Activated effector memory CD4-positive, alpha-beta T cell treated with anti-CD3 and anti-CD28 coated beads, Interleukin-2, amount 50 U/mL, for 16 hours (primary cell): ENCODE measurements around the gene KDM8.
"Not testable (repeated sequence)": the region's sequence is repeated elsewhere in the genome, so short reads cannot be mapped to it uniquely, and the experiment has no call there.

Experiments
- DNase-seq: peaks from one replicate; pipeline ENCODE4 v3.0.0-alpha.2; 2020

Gene KDM8

DNA sequence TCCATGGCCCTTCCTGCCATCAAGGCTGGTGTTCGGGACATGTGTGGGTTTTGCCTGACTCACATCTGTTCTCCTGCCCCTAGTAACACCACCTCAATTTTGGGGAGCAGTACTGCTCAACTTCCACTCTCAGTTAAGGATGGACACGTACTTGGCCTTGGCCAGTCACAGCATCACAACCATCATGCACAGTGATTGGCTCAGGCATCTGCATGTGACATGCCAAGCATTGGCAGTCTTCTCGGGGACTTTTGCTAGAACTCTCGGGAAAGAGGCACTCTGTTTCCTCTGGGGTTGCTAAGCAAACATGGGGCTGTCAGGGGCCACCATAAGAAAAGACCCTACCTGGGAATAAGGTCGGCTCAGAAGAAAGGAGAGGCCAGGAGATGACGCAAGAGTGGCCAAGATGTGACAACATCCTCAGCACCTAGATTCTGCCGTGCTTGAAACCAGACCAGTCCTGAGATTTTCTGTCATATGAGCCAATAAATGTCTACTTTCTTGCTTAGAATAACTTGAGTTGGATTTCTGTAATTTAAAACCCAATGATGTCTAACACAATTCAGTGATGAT lies 11.9 kb upstream of the KDM8 start:
- DNase-seq, result no peak

DNA sequence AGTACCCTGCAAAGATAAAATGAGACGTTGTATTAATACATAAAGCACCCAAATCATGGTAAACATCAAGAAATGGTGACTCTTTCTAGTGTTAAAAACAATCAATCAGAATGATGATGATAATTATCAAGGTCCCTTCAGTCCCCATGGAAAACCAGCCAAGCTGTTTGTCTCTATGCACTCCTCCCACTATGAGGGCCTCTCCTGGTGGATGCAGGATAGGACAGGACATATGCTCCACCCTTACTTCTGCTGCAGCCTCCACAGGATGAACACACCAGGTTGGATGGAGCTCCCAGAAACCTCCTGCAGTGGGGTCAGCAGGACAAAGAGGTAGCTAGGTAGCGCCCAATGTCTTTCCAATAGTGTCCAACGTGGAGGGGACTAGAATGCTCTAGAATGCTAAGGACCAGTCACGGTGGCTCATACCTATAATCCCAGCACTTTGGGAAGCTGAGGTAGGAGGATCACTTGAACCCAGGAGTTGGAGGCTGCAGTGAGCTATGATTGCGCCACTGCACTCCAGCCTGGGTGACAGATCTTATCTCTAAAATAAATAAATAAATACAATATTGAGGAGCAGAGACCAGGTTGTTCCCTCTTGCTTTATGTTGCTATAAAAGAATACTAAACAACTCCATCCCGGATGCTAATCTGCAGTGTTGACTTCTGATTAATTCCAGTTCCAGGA lies 9.9 kb upstream of the KDM8 start:
- no peak for DNase-seq

DNA sequence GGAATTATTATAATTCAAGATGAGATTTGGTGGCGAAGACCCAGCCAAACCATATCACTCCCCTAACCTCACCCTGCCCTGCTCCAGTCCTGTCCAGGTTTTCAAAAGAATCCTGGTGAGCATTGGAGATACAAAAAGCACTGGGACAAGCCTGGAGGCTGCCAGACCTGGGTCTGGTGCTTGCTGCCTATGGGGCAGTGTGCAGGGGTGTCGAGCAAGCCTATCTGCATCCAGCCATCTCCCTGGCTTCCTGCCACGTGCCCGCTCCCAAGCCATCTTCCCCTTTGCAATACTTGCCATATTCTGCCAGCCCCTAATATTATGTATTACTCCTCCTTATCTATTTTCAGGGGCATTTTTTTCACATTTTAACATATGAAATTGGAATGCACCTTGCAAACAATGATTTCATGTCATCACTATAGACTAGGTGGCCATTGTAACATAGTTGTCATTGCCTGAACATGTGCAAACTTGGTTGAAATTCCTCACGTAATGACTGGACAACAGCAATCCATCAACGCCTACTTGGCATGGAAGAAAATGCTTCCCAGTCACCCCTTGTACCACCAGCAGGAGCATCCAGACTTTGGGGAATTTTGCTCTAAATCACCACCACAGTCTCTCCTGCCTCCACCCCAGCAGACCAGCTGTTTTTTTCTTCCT lies 8.1 kb upstream of the KDM8 start:
- DNase-seq, result no peak

DNA sequence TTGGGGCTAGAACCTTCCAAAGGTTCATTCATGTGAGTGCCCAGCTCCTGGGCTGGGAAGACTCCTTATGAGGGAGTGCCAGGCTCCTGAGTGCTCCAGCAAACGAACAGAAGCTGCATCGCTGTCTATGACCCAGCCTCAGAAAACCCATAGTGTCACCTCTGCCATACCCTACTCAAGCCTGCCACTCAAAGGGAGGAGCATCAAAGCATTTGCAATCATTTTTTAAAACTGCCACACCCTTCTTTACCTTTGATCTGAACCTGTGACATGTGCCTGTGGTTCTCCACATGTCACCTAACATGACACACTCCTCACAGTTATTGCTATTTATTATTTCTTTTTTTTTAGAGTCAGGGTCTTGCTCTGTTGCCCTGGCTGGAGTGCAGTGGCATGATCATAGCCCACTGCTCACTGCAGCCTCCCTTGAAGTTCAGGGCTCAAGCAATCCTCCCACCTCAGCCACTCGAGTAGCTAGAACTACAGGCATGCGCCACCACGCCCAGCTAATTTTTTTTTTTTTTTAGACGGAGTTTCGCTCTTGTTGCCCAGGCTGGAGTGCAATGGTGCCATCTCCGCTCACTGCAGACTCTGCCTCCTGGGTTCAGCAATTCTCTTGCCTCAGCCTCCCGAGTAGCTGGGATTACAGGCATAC lies 7.3 kb upstream of the KDM8 start:
- peak; percentile 69 for DNase-seq

DNA sequence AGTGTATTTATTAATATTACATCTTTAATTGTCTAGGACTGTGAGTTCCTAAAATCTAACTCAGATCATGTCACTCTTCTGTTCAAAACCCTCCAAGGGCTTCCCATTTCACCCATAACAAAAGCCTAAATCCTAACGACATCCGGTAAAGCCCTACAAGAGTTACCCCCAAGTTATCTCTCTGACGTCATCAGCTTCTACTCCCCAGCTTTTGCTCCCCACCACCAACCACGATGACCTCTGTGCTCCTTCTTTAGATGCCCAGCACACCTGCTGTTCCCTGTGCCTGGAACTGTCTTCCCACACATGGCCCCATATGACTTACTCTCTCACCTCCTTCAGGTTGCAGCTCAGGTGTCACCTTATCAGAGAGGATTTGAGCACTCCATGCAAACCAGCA lies 6.3 kb upstream of the KDM8 start:
- no peak for DNase-seq

DNA sequence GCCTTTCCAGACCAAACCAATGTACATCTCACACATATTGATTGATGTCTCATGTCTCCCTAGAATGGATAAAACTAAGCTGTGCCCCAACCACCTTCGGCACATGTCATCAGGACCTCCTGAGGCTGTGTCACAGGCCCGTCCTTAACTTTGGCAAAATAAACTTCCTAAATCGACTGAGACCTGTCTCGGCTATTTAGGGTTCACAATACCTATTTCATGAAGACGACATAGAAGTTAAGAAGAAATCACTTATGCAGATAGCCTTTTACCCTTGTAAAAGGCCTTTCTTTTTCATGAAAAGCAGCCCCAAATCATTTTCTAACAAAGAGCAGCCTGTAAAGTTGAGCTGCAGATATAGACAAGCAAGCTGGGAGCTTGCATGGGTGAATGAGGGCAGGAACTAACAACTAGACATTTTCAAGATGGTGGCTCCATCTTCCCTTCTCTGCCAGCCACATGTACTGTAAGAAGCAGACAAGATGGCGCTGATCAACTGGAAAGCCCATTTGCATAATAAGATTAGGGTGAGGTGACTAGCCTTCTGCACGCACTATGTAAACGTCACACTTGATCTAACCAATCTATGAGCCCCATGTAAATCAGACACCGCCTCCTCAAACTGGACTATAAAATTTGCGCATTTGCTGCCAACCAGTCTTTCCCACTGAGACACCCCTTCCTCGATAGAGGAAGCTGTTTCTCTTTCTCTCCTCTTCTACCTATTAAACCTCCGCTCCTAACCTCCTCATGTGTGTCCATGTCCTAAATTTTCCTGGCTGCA lies 4.7 kb upstream of the KDM8 start:
- no peak for DNase-seq

DNA sequence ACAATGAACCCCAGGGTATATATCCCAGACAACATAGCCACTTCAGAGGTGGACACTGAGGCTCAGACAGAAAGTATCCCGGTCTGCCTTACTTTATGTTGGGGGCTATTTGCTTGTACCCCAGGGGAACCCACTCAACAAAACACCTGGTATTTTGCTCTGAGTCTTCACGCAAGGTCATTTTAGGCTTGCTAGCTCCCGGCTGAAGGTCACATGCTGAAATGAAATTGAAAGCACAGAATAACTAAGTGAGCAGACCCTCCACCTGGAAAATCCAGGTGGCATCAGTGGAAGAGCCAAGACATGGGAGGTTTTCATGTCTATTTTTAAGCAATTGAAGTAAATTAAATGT lies 4.1 kb upstream of the KDM8 start:
- DNase-seq, result no peak

DNA sequence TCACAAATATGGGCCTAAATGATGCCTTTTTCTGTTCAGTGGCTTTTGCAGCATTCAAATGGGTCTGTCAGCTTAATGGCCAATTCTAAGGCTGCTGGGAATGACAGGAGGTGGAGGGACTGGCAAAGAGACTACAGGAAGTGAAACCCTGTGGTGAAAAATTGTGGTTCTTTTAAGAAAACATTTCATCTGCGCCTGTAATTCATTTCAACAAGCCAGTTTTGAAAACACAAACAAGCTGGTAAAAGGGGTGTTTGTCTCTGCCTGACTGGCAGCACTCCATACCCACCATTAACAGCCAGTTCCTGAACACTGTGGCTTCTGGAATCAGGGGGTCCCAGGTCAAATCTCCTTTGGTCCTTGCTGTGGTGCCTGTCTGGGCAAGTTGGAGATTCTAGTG lies 3.6 kb upstream of the KDM8 start:
- no peak for DNase-seq

DNA sequence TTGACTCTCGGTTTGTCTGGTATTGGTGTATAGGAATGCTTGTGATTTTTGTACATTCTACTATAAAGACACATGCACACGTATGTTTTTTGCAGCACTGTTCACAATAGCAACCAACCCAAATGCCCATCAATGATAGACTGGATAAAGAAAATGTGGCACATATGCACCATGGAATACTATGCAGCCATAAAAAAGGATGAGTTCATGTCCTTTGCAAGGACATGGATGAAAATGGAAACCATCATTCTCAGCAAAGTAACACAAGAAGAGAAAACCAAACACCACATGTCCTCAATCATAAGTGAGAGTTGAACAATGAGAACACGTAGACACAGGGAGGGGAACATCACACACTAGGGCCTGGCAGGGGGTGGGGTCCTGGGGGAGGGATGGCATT lies 2.4 kb upstream of the KDM8 start:
- DNase-seq, result not testable (repeated sequence)

DNA sequence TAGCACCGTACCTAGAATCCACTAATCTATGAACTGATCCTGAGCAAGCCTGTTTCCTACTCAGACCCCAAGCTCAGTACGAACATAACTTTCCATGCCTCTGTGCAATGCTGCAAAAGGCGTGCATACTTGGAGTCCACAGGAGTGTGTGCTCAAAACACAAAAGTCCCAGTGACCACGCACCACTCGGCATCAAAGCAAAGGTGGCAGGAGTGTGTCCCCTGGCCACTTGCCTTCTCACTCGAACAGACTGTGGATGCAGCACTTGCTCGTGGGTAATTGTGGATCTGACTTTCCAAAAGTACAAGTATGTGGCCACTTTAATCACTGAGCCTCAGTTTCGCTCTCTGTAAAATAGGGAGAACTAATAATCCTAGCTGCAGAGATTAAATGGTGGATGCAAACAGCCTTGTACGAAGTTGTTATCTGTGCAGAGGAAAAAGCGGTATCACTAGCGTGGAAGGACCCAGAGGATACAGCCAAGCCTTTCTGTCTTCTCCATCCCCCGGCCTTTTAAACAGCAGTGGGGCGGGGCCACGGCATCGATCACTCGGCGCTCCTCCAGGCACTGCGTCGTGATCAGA lies 311 bp upstream of the KDM8 start:
- DNase-seq, result peak; percentile 96

DNA sequence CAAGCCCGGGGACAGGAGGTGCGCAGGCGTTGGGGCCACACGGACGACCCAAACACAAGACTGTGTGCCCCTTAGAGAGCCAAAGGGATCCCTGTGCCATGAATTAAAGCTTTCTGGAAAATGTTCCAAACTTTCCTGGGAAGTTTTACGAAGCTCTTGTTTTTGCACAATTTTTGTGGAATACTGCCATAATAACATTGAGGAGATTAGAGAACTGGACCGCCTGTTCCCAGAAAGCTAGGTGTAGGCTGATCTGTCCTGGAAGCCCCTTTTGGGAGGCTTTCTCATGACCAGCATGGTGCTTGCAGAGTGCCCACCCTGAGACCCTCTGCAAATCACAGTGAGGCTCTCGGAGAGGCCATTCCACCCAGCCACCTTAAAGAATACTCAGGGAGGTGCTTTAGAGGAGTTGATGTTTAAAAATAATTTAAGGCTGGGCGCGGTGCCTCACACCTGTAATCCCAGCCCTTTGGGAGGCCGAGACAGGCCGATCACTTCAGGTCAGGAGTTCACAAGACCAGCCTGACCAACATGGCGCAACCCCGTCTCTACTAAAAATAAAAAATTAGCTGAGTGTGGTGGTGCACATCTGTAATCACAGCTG lies 1.1 kb downstream of the KDM8 start:
- DNase-seq, result no peak

DNA sequence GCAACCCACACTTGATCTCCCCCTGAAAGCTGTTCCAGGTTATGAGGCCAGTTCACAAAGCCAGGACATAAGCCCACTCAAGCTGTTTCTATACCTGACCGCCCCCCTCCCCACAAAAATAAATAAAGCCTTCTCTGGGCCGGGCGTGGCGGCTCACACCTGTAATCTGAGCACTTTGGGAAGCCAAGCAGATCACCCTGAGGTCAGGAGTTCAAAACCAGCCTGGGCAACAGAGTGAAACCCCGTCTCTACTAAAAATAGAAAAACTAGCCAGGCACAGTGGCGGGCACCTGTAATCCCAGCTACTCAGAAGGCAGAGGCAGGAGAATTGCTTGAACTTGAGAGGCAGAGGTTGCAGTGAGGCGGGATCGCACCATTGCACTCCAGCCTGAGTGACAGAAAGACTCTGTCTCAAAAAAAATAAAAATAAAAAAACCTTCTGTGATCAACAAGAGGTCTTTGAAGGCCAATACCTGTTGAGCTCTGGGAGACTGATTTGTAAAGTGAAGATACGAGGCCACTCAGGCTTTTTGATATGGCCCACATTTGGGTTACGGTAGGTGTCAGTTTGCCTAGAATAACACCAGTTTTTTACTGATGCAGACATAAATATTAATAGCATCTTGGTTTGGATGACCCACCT lies 2.2 kb downstream of the KDM8 start:
- DNase-seq, result no peak

DNA sequence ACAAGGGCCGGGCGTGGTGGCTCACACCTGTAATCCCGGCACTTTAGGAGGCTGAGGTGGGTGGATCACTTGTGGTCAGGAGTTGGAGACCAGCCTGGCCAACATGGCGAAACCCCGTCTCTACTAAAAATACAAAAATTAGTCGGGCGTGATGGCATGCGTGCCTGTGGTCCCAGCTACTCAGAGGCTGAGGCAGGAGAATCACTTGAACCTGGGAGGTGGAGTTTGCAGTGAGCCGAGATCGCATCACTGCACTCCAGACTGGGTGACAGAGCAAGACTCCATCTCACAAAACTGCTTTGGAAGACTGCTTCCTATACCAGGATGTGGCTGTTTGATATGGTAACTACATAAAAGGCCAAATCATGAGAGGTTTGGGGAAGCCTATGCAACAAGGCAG lies 3.8 kb downstream of the KDM8 start:
- DNase-seq, result not testable (repeated sequence)

DNA sequence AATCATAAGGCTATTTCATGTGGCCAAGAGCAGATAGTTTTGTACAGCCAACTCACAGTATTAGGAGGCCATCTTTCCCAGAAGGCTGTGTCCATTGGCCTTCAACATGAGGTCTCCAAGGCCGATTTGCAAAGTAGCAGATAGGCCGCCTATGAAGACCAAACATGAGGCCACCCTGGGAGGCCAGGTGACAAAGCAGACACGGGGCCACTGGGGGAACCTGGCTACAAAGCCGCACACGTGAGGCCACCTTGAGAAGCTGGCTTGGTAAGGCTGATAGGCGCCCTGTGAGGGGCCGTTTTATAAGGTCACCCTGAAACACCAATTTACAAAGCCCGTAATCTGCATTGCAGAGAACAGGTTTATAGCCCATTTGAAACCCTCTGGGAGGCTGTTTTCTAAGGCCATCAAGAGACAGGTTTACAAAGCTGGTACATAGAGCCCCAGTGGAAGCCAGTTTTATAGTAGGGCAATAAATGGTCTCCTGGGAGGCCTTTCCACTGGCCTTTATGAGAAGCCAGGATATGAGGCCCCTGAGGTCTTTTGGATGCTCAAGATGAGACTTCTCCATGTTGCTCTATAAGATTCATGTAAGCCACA lies 4.9 kb downstream of the KDM8 start:
- DNase-seq, result no peak

DNA sequence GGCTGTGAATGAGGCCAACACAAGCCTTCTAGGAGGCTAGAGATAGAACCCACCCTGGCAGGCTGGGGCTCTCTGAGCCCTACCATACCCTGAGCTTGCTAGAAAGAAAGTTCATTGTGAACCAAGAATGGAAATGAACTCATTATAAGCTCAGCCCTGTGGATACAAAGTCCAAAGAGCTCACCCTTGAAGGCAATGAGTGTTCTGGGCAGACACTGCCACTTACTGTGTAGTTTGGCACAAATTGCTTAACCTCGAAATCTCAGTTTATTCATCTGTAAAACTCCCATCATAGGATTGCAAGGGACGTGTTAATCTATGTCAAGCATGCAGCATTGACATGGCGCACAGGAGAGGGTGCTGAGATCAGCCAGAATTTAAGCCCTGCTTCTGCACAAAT lies 5.5 kb downstream of the KDM8 start:
- DNase-seq, result no peak

DNA sequence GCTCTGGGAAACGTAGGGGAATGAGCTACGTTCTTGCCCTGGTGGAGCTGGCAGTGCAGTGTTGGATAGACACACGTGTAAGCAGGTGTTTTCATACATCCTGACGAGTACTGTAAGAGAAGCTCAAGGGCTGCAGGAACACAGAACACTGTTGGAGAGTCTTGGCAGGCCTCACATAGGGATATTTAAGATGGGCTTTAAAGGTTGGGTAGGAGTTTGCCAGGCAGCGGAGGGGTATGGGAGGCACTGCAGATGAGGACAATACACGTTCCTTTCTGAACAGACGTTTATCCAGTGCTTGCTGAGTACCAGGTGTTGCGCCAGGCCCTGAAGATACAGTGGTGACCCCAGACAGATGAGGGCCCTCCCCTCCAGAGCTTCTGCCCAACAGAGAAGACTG lies 6.3 kb downstream of the KDM8 start:
- DNase-seq, result no peak

DNA sequence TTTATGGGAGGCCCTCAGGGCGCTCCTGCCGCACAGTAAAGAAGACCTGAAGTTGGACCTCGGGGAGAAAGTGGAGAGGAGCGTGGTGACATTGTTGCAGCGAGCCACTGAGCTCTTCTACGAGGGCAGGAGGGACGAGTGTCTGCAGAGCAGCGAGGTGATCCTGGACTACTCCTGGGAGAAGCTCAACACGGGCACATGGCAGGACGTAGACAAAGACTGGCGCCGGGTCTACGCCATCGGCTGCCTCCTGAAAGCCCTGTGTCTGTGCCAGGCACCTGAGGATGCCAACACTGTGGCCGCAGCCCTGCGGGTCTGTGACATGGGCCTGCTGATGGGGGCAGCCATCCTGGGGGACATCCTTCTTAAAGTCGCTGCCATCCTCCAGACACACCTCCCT lies 6.8 kb downstream of the KDM8 start:
- no peak for DNase-seq

DNA sequence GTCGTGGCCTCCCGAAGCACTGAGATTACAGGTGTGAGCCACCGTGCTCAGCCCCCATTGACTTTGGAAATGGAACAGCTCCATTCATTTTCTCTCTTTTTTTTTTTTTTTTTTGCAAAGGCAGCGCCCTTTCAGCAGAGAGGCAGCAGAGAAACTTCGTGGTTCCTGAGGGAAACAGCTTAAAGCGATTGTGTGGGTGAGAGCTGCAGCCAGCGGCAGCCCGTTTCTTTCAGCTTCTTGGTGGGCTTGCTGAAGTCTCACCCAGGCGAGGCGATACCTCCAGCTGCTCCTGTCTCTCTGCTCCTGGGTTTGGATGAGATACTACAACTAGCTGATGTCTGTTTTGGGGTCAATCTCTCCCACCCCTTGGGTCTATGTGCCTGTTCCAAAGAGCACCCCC lies 7.7 kb downstream of the KDM8 start:
- DNase-seq, result no peak

DNA sequence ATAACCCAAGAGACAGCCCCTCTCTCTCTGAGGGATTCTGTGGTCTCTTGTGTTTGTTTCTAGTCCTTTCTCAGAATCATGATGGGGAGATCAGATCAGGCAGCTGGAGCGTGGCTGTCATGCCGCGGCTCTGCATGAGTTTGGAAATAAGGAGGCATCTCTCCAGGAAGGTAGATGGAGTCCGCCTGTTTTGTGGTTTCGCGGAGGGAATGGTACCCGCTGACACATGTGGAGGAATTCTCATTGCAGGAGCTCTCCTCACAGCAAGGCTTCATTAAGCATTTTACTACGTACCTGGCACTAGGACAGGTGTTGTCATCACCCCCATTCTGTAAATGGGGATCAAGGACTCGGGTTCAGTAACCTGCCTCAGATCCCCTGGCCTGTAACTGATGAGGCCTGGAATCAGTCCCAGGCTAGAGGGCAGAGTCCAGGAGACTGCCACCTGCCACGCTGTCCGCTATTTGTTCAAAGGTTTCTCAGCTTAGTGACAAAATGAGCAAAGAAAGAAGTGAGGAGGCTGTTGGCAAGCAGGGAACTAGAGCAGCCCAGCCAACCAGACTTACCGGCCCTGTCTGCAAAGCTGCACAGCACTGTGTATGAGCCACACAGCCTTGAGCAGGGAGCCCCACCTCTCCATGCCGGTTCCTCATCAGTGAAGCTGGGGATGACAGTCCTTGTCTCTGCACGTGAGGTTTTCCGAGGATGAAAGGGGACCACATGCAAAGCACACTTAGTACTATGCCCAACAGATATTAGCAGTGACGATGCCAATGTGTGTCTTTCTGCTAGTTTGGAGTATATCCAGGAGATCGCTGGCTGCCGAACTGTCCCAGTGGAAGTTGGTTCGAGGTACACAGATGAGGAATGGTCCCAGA lies 11.0 kb downstream of the KDM8 start:
- no peak for DNase-seq

DNA sequence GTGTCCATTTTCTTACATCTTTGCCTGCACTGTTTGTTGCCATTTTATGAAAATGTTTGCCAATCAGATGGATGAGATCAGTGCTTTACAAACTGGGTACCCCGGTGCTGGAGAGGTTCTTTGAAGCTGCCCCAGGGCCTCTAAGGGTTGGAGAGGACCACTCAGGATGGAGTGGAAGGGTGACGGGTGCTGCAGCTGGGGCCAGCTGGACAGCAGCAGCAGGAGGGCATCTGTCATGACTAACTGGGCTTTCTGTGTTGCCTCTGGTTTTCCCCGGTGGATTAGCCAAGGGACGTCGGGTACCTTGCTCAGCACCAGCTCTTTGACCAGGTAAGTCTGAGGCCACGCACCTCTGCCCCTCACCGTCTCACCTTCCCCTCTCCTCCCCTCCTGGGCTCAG lies 12.3 kb downstream of the KDM8 start:
- DNase-seq, result no peak
